Renal cortex interstitium (tissue), 15 donors: ENCODE measurements around the gene FCER2. TPM values are rescaled to one million over a fixed set of nuclear protein-coding genes. Genes with fewer than 3 reads are reported as not detected.
"Not testable (repeated sequence)": the region's sequence is repeated elsewhere in the genome, so short reads cannot be mapped to it uniquely, and the experiment has no call there.

Experiments used
- DNase-seq, 11 donors: peaks; one replicate each; pipeline ENCODE4 v3.0.0-alpha.2; 2013; ENCODE audit warnings: low read depth in 9 of 11, low spot score in 4 of 11; ENCODE audit errors: extremely low read depth in 1 of 11
- long read RNA-seq, 16 experiments: transcript quantifications; one replicate each; lab custom pipeline, GENCODE V29; 2026
- polyA plus RNA-seq, 3 donors: library from polyadenylated mRNA; unstranded; fragments of 120-200 nt; gene quantifications; one replicate each; pipeline ENCODE4 v1.2.1, GENCODE V29; 2013; ENCODE audit not compliant: insufficient read length in 3 of 3

FCER2 gene
- under 1 TPM in 2 of 3 donors, not detected in 1; 0.06 to 0.14 TPM for polyA plus RNA-seq
- long read RNA-seq, donor 1: 0 reads
- long read RNA-seq, donor 2: 0 reads
- long read RNA-seq, donor 3: 0 reads
- long read RNA-seq, donor 4: 0 reads
- long read RNA-seq, donor 5: 0 reads
- long read RNA-seq, donor 6: 0 reads
- long read RNA-seq, donor 7: 0 reads
- long read RNA-seq, donor 8: 0 reads
- long read RNA-seq, donor 9: 0 reads
- long read RNA-seq, donor 10: 0 reads
- long read RNA-seq, donor 11: 0 reads
- long read RNA-seq, donor 12: 0 reads
- long read RNA-seq, donor 13: 0 reads
- long read RNA-seq, donor 14: 0 reads
- long read RNA-seq, donor 15: 0 reads
- long read RNA-seq, donor 16: 0 reads

GRCh38 chr19:7701654-7702457 lies at the start of gene FCER2:
Gene FCER2, minus strand, starts transcription at chr19:7702131. Its CDS starts 2,371 bp downstream, at chr19:7699760.
- no peak for DNase-seq

- no peak for DNase-seq
Measured at GRCh38 chr19:7751157-7751783, 49.3 kb upstream of the FCER2 start.

GRCh38 chr19:7748756-7749155 lies 46.8 kb upstream of the FCER2 start:
- DNase-seq: peak in 6 of 11 donors; percentile 13 to 48 (median 36)

GRCh38 chr19:7748171-7748570 lies 46.2 kb upstream of the FCER2 start:
- no peak for DNase-seq

- DNase-seq: peak in 2 of 11 donors; percentile 25
Measured at GRCh38 chr19:7746903-7747884, 45.3 kb upstream of the FCER2 start, which contains the start of gene CD209. Gene CD209, minus strand, starts transcription at chr19:7747534. Its CDS starts 23 bp downstream, at chr19:7747511.

- not testable (repeated sequence) for DNase-seq
Measured at GRCh38 chr19:7746306-7746705, 44.4 kb upstream of the FCER2 start.

GRCh38 chr19:7744871-7745650 lies 43.1 kb upstream of the FCER2 start:
- DNase-seq: no peak

GRCh38 chr19:7744199-7744786 lies 42.4 kb upstream of the FCER2 start:
- DNase-seq: no peak

GRCh38 chr19:7743425-7743841 lies 41.5 kb upstream of the FCER2 start:
- no peak for DNase-seq

GRCh38 chr19:7742991-7743390 lies 41.1 kb upstream of the FCER2 start:
- DNase-seq: no peak

- no peak for DNase-seq
Measured at GRCh38 chr19:7742575-7742974, 40.6 kb upstream of the FCER2 start.

- DNase-seq: no peak
Measured at GRCh38 chr19:7740682-7741054, 38.7 kb upstream of the FCER2 start.

- no peak for DNase-seq
Measured at GRCh38 chr19:7739801-7740681, 38.1 kb upstream of the FCER2 start.

GRCh38 chr19:7739211-7739755 lies 37.4 kb upstream of the FCER2 start:
- no peak for DNase-seq

GRCh38 chr19:7738023-7738422 lies 36.1 kb upstream of the FCER2 start:
- no peak for DNase-seq

GRCh38 chr19:7737215-7737614 lies 35.3 kb upstream of the FCER2 start:
- no peak for DNase-seq
